HUES6 (cell line): ENCODE measurements around the gene OSBP2.
A peak's percentile ranks its signal among the peaks of the same experiment; 100 is the strongest.

ENCODE experiments used
- H3K27ac ChIP-seq: 2 replicates; pipeline ENCODE4 v1.7.0; 2013; ENCODE audit warnings: low read depth, mild to moderate bottlenecking, low read length, inconsistent platforms
- H3K27me3 ChIP-seq: 2 replicates; pipeline ENCODE4 v1.6.1; 2013; ENCODE audit warnings: low read length; ENCODE audit not compliant: control insufficient read depth, insufficient read depth
- H3K36me3 ChIP-seq: 2 replicates; pipeline ENCODE4 v1.6.1; 2013; ENCODE audit warnings: low read length; ENCODE audit not compliant: control insufficient read depth, insufficient read depth
- H3K4me1 ChIP-seq: 2 replicates; pipeline ENCODE4 v1.6.1; 2013; ENCODE audit warnings: low read length; ENCODE audit not compliant: control insufficient read depth, insufficient read depth
- H3K4me3 ChIP-seq: 2 replicates; pipeline ENCODE4 v1.5.1; 2013; ENCODE audit warnings: low read depth, low read length
- H3K9ac ChIP-seq: one replicate; pipeline ENCODE4 v1.6.1; 2013; ENCODE audit warnings: mild to moderate bottlenecking, low read length
- H3K9me3 ChIP-seq: 2 replicates; pipeline ENCODE4 v1.6.1; 2013; ENCODE audit warnings: low read depth, low read length; ENCODE audit not compliant: control insufficient read depth, insufficient read depth

The OSBP2 gene

GRCh38 chr22:30694640-30695350 is at the start of gene OSBP2:
TSS of gene OSBP2 (plus strand) at chr22:30694874. CDS start at chr22:30694910, 36 bp downstream.
- Histone ChIP-seq H3K4me1 (peaks cover 6% of the 10 kb centered on the region), H3K9me3 (no peaks in the 10 kb centered on the region), H3K9ac (peak within 1 kb of the TSS; percentile 79), H3K27ac (peak within 1 kb of the TSS; percentile 59; the same call in 1 of the 2 replicates), H3K27me3 (peaks cover 29% of the 10 kb centered on the region), H3K4me3 (peak within 1 kb of the TSS; percentile 89), H3K36me3 (no peaks in the 10 kb centered on the region)

DNA sequence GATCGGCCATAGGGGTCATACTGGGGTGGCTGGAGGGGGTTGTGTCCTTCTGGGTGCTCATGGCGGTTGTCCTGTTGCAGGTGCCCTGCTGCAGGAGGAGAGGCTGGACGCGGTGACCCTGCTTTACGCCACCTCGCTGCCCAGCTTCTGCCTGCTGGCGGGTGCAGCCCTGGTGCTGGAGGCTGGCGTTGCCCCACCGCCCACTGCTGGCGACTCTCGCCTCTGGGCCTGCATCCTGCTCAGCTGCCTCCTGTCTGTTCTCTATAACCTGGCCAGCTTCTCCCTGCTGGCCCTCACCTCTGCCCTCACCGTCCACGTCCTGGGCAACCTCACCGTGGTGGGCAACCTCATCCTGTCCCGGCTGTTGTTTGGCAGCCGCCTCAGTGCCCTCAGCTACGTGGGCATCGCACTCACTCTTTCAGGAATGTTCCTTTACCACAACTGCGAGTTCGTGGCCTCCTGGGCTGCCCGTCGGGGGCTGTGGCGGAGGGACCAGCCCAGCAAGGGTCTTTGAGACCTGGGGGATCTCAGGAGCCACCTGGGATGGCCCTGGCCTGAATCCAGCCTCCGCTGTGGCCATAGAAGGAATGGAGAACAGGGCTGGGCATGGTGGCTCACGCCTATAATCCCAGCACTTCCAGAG is 48.0 kb upstream of the OSBP2 start:
- Histone ChIP-seq H3K27ac (no peak overlapping the region), H3K27me3 (no peaks in the 10 kb centered on the region), H3K4me3 (no peak overlapping the region), H3K4me1 (peaks cover 3% of the 10 kb centered on the region; the same call in 1 of the 2 replicates), H3K36me3 (no peaks in the 10 kb centered on the region), H3K9ac (no peak overlapping the region), H3K9me3 (no peaks in the 10 kb centered on the region)

DNA sequence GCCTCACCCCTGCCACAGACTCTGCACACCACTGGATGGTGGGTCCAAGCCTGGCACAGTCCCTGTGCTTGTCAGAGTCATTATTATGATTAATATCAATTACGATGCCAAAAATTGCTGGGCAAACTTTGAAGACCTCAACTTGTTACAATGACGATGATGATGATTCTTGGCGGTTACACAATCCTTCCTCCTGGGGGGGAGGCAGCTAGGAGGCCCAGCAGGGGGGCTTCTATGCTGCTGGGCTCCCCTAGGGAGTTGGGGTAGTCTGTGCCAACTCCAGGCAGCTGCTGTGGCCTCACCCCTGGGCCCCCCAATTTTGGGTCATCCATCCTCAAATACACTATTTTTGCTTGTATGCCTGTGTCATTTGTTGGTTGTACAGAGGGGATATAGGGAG is 47.1 kb upstream of the OSBP2 start:
- Histone ChIP-seq H3K9me3 (no peaks in the 10 kb centered on the region), H3K4me3 (no peak overlapping the region), H3K27ac (no peak overlapping the region), H3K27me3 (no peaks in the 10 kb centered on the region), H3K4me1 (peaks cover 3% of the 10 kb centered on the region; the same call in 1 of the 2 replicates), H3K36me3 (no peaks in the 10 kb centered on the region), H3K9ac (no peak overlapping the region)

DNA sequence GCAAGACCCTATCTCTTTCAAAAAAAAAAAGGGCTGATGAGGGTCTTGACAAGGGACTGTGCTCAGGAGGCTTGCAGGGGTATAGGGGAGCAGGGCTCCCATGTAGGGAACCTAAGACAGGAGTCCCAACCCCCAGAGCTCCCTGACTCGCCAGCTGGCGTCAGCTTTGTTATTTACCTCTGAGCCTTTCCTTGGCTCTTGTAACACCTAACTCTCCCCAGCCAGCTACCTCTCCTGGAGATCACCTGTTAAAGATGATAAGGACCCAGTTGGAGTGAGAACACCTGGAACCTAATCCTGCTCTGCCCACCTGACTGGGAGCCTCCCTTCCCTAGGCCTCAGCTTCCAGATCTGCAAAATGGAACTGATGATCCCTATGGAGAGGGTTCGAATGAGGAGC is 45.8 kb upstream of the OSBP2 start:
- no peak overlapping the region for H3K9ac ChIP-seq
- H3K36me3 ChIP-seq = no peaks in the 10 kb centered on the region
- no peak overlapping the region for H3K4me3 ChIP-seq
- peaks cover 3% of the 10 kb centered on the region; the same call in 1 of the 2 replicates for H3K4me1 ChIP-seq
- no peaks in the 10 kb centered on the region for H3K27me3 ChIP-seq
- H3K27ac ChIP-seq = no peak overlapping the region
- no peaks in the 10 kb centered on the region for H3K9me3 ChIP-seq

- H3K4me3 ChIP-seq = no peak overlapping the region
- H3K27me3 ChIP-seq = no peaks in the 10 kb centered on the region
- no peak overlapping the region for H3K27ac ChIP-seq
- no peaks in the 10 kb centered on the region for H3K36me3 ChIP-seq
- H3K4me1 ChIP-seq = peaks cover 3% of the 10 kb centered on the region; the same call in 1 of the 2 replicates
- H3K9ac ChIP-seq = no peak overlapping the region
- no peaks in the 10 kb centered on the region for H3K9me3 ChIP-seq
Measured at GRCh38 chr22:30649430-30650007, 45.2 kb upstream of the OSBP2 start.

- Histone ChIP-seq H3K4me3 (no peak overlapping the region), H3K27me3 (no peaks in the 10 kb centered on the region), H3K9me3 (no peaks in the 10 kb centered on the region), H3K9ac (no peak overlapping the region), H3K4me1 (peaks cover 3% of the 10 kb centered on the region; the same call in 1 of the 2 replicates), H3K27ac (no peak overlapping the region), H3K36me3 (no peaks in the 10 kb centered on the region)
Measured at GRCh38 chr22:30650508-30651116, 44.1 kb upstream of the OSBP2 start.

DNA sequence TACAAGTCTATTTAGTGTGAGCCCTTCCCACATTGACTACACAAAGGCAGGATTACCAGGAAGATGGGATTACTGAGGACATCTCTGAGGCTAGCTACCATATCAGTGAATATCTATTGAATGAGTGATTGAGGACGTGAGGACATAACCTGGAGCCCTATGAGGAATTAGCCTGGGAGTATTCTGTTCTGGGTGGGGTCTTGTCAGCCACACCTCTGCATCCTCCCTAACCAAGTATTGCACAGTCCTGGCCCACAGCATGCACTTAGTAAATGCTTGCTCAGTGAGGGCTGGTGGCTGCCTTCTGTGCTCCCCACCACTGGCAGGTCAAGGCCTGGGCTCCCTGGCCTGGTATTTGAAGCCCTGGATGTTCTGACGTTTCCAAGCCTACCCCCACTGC is 41.8 kb upstream of the OSBP2 start:
- H3K4me3 ChIP-seq = no peak overlapping the region
- H3K36me3 ChIP-seq = no peaks in the 10 kb centered on the region
- no peak overlapping the region for H3K9ac ChIP-seq
- no peaks in the 10 kb centered on the region for H3K27me3 ChIP-seq
- H3K4me1 ChIP-seq = peaks cover 3% of the 10 kb centered on the region; the same call in 1 of the 2 replicates
- H3K27ac ChIP-seq = no peak overlapping the region
- no peaks in the 10 kb centered on the region for H3K9me3 ChIP-seq

GRCh38 chr22:30654361-30654760 is 40.3 kb upstream of the OSBP2 start:
- Histone ChIP-seq H3K4me1 (no peaks in the 10 kb centered on the region), H3K36me3 (no peaks in the 10 kb centered on the region), H3K9me3 (no peaks in the 10 kb centered on the region), H3K4me3 (no peak overlapping the region), H3K9ac (no peak overlapping the region), H3K27me3 (no peaks in the 10 kb centered on the region), H3K27ac (no peak overlapping the region)

DNA sequence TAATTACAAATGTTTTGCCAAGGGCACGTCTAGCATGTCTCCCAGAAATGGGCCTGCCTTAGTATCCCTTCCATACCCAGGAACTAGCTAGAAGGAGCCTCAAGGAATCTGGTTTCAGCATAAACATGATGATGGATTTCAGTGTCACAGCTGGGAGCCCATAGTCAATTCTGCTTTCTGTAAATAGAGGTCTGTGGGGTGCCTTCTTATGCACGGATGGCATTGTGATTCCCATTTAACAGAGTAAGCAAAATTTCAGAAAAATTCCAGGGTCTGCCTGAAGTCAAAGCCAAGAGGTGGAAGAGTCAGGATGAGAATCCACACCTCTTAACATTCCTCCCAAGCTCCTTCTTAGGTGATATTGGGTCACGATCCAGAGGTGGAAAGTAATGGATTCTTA is 39.1 kb upstream of the OSBP2 start:
- Histone ChIP-seq H3K27ac (0 out of 2 replicates have a peak overlapping the region, but pooled peaks have one; percentile 29), H3K9ac (no peak overlapping the region), H3K36me3 (no peaks in the 10 kb centered on the region), H3K4me1 (no peaks in the 10 kb centered on the region), H3K27me3 (no peaks in the 10 kb centered on the region), H3K4me3 (no peak overlapping the region), H3K9me3 (no peaks in the 10 kb centered on the region)

- H3K9me3 ChIP-seq = no peaks in the 10 kb centered on the region
- H3K27ac ChIP-seq = no peak overlapping the region
- peaks cover 10% of the 10 kb centered on the region for H3K27me3 ChIP-seq
- H3K36me3 ChIP-seq = peaks cover 4% of the 10 kb centered on the region; the same call in 1 of the 2 replicates
- H3K4me1 ChIP-seq = peaks cover 6% of the 10 kb centered on the region
- no peak overlapping the region for H3K4me3 ChIP-seq
- H3K9ac ChIP-seq = no peak overlapping the region
Measured at GRCh38 chr22:30662040-30662439, 32.6 kb upstream of the OSBP2 start.

DNA sequence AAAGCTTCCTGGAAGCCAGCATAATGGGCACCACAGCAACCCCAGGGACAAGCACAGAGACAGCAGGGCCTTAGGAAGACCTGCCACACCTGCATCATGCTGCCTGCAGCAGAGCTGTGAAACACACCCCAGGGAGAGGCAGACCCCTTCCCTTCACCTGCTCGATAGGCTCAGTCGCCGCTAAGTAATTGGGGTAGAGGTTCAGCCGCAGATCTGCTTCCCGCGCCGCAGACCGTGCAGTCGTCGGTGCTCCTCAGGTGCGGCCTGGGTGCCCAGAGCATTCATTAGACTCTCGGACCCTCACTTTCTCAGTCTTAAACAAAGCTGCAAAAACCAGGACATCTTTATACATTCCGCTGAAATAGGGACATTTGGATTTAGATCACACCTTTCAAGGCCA is 29.9 kb upstream of the OSBP2 start:
- no peak overlapping the region for H3K27ac ChIP-seq
- peaks cover 4% of the 10 kb centered on the region; the same call in 1 of the 2 replicates for H3K36me3 ChIP-seq
- H3K4me1 ChIP-seq = peaks cover 13% of the 10 kb centered on the region
- peaks cover 25% of the 10 kb centered on the region for H3K27me3 ChIP-seq
- H3K4me3 ChIP-seq = no peak overlapping the region
- no peak overlapping the region for H3K9ac ChIP-seq
- H3K9me3 ChIP-seq = no peaks in the 10 kb centered on the region
